ENCODE measurements around the gene MYCN.

- TF ChIP-seq, protein P1, sequence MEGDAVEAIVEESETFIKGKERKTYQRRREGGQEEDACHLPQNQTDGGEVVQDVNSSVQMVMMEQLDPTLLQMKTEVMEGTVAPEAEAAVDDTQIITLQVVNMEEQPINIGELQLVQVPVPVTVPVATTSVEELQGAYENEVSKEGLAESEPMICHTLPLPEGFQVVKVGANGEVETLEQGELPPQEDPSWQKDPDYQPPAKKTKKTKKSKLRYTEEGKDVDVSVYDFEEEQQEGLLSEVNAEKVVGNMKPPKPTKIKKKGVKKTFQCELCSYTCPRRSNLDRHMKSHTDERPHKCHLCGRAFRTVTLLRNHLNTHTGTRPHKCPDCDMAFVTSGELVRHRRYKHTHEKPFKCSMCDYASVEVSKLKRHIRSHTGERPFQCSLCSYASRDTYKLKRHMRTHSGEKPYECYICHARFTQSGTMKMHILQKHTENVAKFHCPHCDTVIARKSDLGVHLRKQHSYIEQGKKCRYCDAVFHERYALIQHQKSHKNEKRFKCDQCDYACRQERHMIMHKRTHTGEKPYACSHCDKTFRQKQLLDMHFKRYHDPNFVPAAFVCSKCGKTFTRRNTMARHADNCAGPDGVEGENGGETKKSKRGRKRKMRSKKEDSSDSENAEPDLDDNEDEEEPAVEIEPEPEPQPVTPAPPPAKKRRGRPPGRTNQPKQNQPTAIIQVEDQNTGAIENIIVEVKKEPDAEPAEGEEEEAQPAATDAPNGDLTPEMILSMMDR (conservative IDR thresholded peaks at IDR 0.05 in 1 of 2, IDR thresholded peaks at IDR 0.05 in 1 of 2; ENCODE audit: low read depth in 1 of 2, low read length in 2 of 2): no peak
- TF ChIP-seq EZH2 (IDR thresholded peaks at IDR 0.05; ENCODE audit: low read length, missing control alignments): no peak
These were observed 14.5 kb upstream of the MYCN start for GRCh38 chr2:15925819-15926218.

Measured in fibroblast of lung (primary cell).